KMS-11 (cell line): ENCODE measurements around the gene LENG8.

ENCODE experiments used
- H2AFZ ChIP-seq: fragments of 200-600 bp; sonication (generic); 2 replicates; pipeline ENCODE4 v1.6.1; 2016; ENCODE audit warnings: antibody characterized with exemption, mixed run types, low read depth
- H3K27ac ChIP-seq: fragments of 200-600 bp; sonication (generic); 2 replicates; pipeline ENCODE4 v1.6.1; 2016; ENCODE audit warnings: mild to moderate bottlenecking, mixed run types
- H3K27me3 ChIP-seq: fragments of 200-600 bp; sonication (generic); 2 replicates; pipeline ENCODE4 v1.6.1; 2017; ENCODE audit warnings: mild to moderate bottlenecking, low read depth, mixed run types, moderate library complexity; ENCODE audit not compliant: insufficient read depth
- H3K36me3 ChIP-seq: fragments of 200-600 bp; sonication (generic); 2 replicates; pipeline ENCODE4 v1.6.1; 2017; ENCODE audit warnings: mild to moderate bottlenecking, mixed run types; ENCODE audit not compliant: insufficient read depth
- H3K4me1 ChIP-seq: fragments of 200-600 bp; sonication (generic); 2 replicates; pipeline ENCODE4 v1.6.1; 2016; ENCODE audit warnings: mild to moderate bottlenecking, low read depth, mixed run types; ENCODE audit not compliant: poor library complexity, severe bottlenecking
- H3K4me2 ChIP-seq: fragments of 200-600 bp; sonication (generic); 2 replicates; pipeline ENCODE4 v1.7.0; 2016; ENCODE audit warnings: mild to moderate bottlenecking, mixed run types
- H3K4me3 ChIP-seq: fragments of 200-600 bp; sonication (generic); IDR thresholded peaks from 2 replicates; pipeline ENCODE4 v1.6.1; 2017; ENCODE audit warnings: low read depth, low read length, mixed read lengths; ENCODE audit not compliant: insufficient read depth
- H3K79me2 ChIP-seq: fragments of 200-600 bp; sonication (generic); 2 replicates; pipeline ENCODE4 v1.6.1; 2016; ENCODE audit warnings: low read depth, mixed run types; ENCODE audit not compliant: insufficient read depth
- H3K9ac ChIP-seq: fragments of 200-600 bp; sonication (generic); 2 replicates; pipeline ENCODE4 v1.6.1; 2016; ENCODE audit warnings: mild to moderate bottlenecking, mixed run types
- H4K20me1 ChIP-seq: fragments of 200-600 bp; sonication (generic); 2 replicates; pipeline ENCODE4 v1.6.1; 2016; ENCODE audit warnings: mild to moderate bottlenecking, mixed run types; ENCODE audit not compliant: insufficient read depth
- CTCF ChIP-seq: fragments of 200-600 bp; sonication (generic); conservative IDR thresholded peaks from 2 replicates; pipeline ENCODE4 v1.6.1; 2017; ENCODE audit warnings: low read depth, mild to moderate bottlenecking, antibody characterized with exemption, low read length, moderate library complexity, mixed read lengths

Gene LENG8

GRCh38 chr19:54418030-54418929 lies 30.7 kb upstream of the LENG8 start:
- H3K4me1 ChIP-seq = no peaks in the 10 kb centered on the region
- no peak overlapping the region for H3K27ac ChIP-seq
- no peaks in the 10 kb centered on the region for H4K20me1 ChIP-seq
- H3K27me3 ChIP-seq = peaks cover 14% of the 10 kb centered on the region
- no peaks in the 10 kb centered on the region for H3K36me3 ChIP-seq
- H3K9ac ChIP-seq = no peak overlapping the region
- H3K79me2 ChIP-seq = no peaks in the 10 kb centered on the region
- H3K4me2 ChIP-seq = no peak overlapping the region
- H3K4me3 ChIP-seq = no peak overlapping the region
- TF ChIP-seq CTCF = no peak
- no peak overlapping the region for H2AFZ ChIP-seq

- no peaks in the 10 kb centered on the region for H3K79me2 ChIP-seq
- no peak for TF ChIP-seq CTCF
- peaks cover 20% of the 10 kb centered on the region for H3K27me3 ChIP-seq
- no peaks in the 10 kb centered on the region for H4K20me1 ChIP-seq
- H3K27ac ChIP-seq = no peak overlapping the region
- no peak overlapping the region for H2AFZ ChIP-seq
- H3K9ac ChIP-seq = no peak overlapping the region
- H3K4me1 ChIP-seq = no peaks in the 10 kb centered on the region
- H3K36me3 ChIP-seq = no peaks in the 10 kb centered on the region
- H3K4me3 ChIP-seq = no peak overlapping the region
- no peak overlapping the region for H3K4me2 ChIP-seq
These were observed 29.8 kb upstream of the LENG8 start for GRCh38 chr19:54418930-54419800.

GRCh38 chr19:54420068-54420382 lies 29.0 kb upstream of the LENG8 start:
- Histone ChIP-seq H3K4me2 (no peak overlapping the region), H3K79me2 (no peaks in the 10 kb centered on the region), H3K4me1 (no peaks in the 10 kb centered on the region), H3K27ac (no peak overlapping the region), H3K36me3 (no peaks in the 10 kb centered on the region), H2AFZ (no peak overlapping the region), H3K4me3 (no peak overlapping the region), H4K20me1 (no peaks in the 10 kb centered on the region), H3K9ac (no peak overlapping the region), H3K27me3 (peaks cover 29% of the 10 kb centered on the region)
- TF ChIP-seq CTCF = no peak

- H3K36me3 ChIP-seq = no peaks in the 10 kb centered on the region
- H3K9ac ChIP-seq = no peak overlapping the region
- no peaks in the 10 kb centered on the region for H3K4me1 ChIP-seq
- no peak overlapping the region for H3K27ac ChIP-seq
- H2AFZ ChIP-seq = no peak overlapping the region
- H3K4me2 ChIP-seq = no peak overlapping the region
- peaks cover 32% of the 10 kb centered on the region for H3K27me3 ChIP-seq
- H3K79me2 ChIP-seq = no peaks in the 10 kb centered on the region
- H4K20me1 ChIP-seq = no peaks in the 10 kb centered on the region
- no peak for TF ChIP-seq CTCF
- H3K4me3 ChIP-seq = no peak overlapping the region
These were observed 28.4 kb upstream of the LENG8 start for GRCh38 chr19:54420383-54421168.
